ENCODE results near the gene DAW1. TPM values are rescaled to one million over a fixed set of nuclear protein-coding genes. Genes with fewer than 3 reads are reported as not detected.

DAW1 gene, protein sequence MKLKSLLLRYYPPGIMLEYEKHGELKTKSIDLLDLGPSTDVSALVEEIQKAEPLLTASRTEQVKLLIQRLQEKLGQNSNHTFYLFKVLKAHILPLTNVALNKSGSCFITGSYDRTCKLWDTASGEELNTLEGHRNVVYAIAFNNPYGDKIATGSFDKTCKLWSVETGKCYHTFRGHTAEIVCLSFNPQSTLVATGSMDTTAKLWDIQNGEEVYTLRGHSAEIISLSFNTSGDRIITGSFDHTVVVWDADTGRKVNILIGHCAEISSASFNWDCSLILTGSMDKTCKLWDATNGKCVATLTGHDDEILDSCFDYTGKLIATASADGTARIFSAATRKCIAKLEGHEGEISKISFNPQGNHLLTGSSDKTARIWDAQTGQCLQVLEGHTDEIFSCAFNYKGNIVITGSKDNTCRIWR
- total RNA-seq: 2.0 and 5.5 TPM in 2 replicates

DNA sequence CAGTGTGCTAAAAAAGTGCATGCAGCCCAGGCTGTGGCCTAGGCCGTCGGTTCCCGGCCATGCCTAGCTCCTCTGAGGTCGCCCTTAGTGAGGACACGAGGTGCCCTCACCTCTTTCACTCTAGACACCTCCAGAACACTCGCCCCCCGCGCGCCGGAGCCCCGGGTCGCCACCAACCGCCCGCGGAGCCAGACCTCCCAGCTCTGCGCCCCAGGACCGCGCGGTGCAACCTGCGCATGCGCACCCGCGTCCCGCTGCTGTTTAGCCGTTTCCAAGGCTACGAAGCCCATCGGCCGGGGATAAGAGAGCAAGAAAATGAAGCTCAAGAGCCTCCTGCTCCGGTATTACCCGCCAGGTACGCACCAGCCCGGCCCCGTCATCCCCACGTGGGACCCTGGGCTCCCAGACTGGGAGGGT, at the start of gene DAW1:
Gene DAW1, plus strand, starts transcription at position 257 of the 417 bp plus-strand sequence. Its CDS starts 59 bp downstream, at position 316.

Small RNA genes lying within 50 kb of the gene (small RNA-seq; reads per million reads assigned to genes)
- not detected for gene RF00402

Other genes with a start within 250 kb of the DAW1 start
- gene SCYGR5, start 204.8 kb upstream of the DAW1 start, total RNA-seq: not detected in 2 replicates
- 1.4 and 1.8 TPM in 2 replicates for gene SLC19A3, start 153.6 kb upstream of the DAW1 start, total RNA-seq
- gene SCYGR6, start 146.9 kb upstream of the DAW1 start, total RNA-seq: not detected in 2 replicates
- gene SCYGR7, start 143.3 kb upstream of the DAW1 start, total RNA-seq: not detected in 2 replicates
- gene SCYGR8, start 125.7 kb upstream of the DAW1 start, total RNA-seq: not detected in 2 replicates
- 1.1 and 1.2 TPM in 2 replicates for gene CCL20, start 57.8 kb upstream of the DAW1 start, total RNA-seq

All from subcutaneous preadipocyte (primary cell).